Lung (tissue), 12 donors: ENCODE measurements around the gene WNT7B. TPM values are rescaled to one million over a fixed set of nuclear protein-coding genes. Genes with fewer than 3 reads are reported as not detected.

Experiments
- ATAC-seq: fragments of 200-7000 bp; cut with Tn5 transposase; one replicate; pipeline ENCODE4 v1.9.1; 2020; ENCODE audit warnings: moderate number of reproducible peaks; ENCODE audit not compliant: insufficient read depth, low FRiP score
- DNase-seq, 3 donors: peaks; one replicate each; pipeline ENCODE4 v3.0.0-alpha.2; 2013 to 2017
- H3K27ac ChIP-seq, 2 donors: one replicate each; pipeline ENCODE4 v1.5.1; 2013; ENCODE audit warnings: mild to moderate bottlenecking in 2 of 2, moderate library complexity in 2 of 2, control low read depth in 1 of 2, inconsistent platforms in 1 of 2, low read depth in 1 of 2, low read length in 1 of 2
- H3K27me3 ChIP-seq, 3 donors: one replicate each; pipeline ENCODE4 v1.5.1; 2013; ENCODE audit warnings: low read length in 2 of 3; ENCODE audit not compliant: control insufficient read depth in 3 of 3, insufficient read depth in 3 of 3
- H3K36me3 ChIP-seq, 4 donors: one replicate each; pipeline ENCODE4 v1.5.1; 2013; ENCODE audit warnings: low read length in 4 of 4, mild to moderate bottlenecking in 1 of 4, moderate library complexity in 1 of 4; ENCODE audit not compliant: control insufficient read depth in 4 of 4, insufficient read depth in 4 of 4
- H3K4me1 ChIP-seq, 5 donors: one replicate each; pipeline ENCODE4 v1.5.1; 2013; ENCODE audit warnings: low read length in 5 of 5, mild to moderate bottlenecking in 2 of 5, moderate library complexity in 1 of 5; ENCODE audit not compliant: control insufficient read depth in 5 of 5, insufficient read depth in 5 of 5
- H3K4me3 ChIP-seq: one replicate; pipeline ENCODE4 v1.5.1; 2013; ENCODE audit warnings: mild to moderate bottlenecking, control low read depth, moderate library complexity
- H3K9ac ChIP-seq, 2 donors: one replicate each; pipeline ENCODE4 v1.5.1; 2013; ENCODE audit warnings: low read length in 2 of 2, control low read depth in 1 of 2; ENCODE audit not compliant: insufficient read depth in 1 of 2
- H3K9me3 ChIP-seq, 4 donors: one replicate each; pipeline ENCODE4 v1.5.1; 2013; ENCODE audit warnings: low read length in 3 of 4, mild to moderate bottlenecking in 1 of 4, moderate library complexity in 1 of 4; ENCODE audit not compliant: control insufficient read depth in 4 of 4, insufficient read depth in 3 of 4
- WGBS, 2 donors: extraction: QIAGEN DNeasy Blood & Tissue Kit; methylation state at CpG; one replicate each; pipeline ENCODE4 v1.1.7; 2013; 5-methylcytosine and 5-hydroxymethylcytosine counted together
- polyA plus RNA-seq, 2 donors: library from polyadenylated mRNA; stranded (reverse); fragments of 200-250 nt; gene quantifications; one replicate each; pipeline ENCODE4 v1.2.1, GENCODE V29; 2013
- total RNA-seq, 2 donors: library from RNA; depleted of rRNA in 1 of 2; stranded (reverse); fragments of >200 nt in 1 of 2; gene quantifications; one replicate each; pipeline ENCODE4 v1.2.1, GENCODE V29; 2014 to 2021
- TF ChIP-seq, protein P1 (sequence below): IDR thresholded peaks from 2 replicates; pipeline ENCODE4 v1.5.1; 2012; ENCODE audit warnings: mild to moderate bottlenecking; ENCODE audit errors: control extremely low read depth, extremely low read depth
- donor health status: control.
- donor health status: control.
- donor health status: Bipolar disorder and iron deficiency.
- donor health status: healthy.
- donor health status: DM: yes; HTN: yes; CAD: no.

WNT7B gene
- total and polyA plus RNA-seq, 4 donors: 3.5 to 12.5 (median 6.5) TPM

GRCh38 chr22:45917700-45918458, 59.1 kb downstream of the WNT7B start:
- WGBS, 2 donors: 73 to 77% methylated on average over 13 to 14 of the region's 14 CpGs
- Histone ChIP-seq H3K36me3 (no peaks in the 10 kb centered on the region), H3K4me3 (no peak overlapping the region), H3K27me3 (no peaks in the 10 kb centered on the region), H3K27ac (no peak overlapping the region), H3K9me3 (peaks cover 0 to 10% (median 2%) of the 10 kb centered on the region in 4 donors), H3K4me1 (peaks cover 0 to 8% (median 2%) of the 10 kb centered on the region in 5 donors), H3K9ac (no peak overlapping the region)
- ATAC-seq (no peak), DNase-seq (no peak)
- TF ChIP-seq, protein P1, sequence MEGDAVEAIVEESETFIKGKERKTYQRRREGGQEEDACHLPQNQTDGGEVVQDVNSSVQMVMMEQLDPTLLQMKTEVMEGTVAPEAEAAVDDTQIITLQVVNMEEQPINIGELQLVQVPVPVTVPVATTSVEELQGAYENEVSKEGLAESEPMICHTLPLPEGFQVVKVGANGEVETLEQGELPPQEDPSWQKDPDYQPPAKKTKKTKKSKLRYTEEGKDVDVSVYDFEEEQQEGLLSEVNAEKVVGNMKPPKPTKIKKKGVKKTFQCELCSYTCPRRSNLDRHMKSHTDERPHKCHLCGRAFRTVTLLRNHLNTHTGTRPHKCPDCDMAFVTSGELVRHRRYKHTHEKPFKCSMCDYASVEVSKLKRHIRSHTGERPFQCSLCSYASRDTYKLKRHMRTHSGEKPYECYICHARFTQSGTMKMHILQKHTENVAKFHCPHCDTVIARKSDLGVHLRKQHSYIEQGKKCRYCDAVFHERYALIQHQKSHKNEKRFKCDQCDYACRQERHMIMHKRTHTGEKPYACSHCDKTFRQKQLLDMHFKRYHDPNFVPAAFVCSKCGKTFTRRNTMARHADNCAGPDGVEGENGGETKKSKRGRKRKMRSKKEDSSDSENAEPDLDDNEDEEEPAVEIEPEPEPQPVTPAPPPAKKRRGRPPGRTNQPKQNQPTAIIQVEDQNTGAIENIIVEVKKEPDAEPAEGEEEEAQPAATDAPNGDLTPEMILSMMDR: no peak

DNA sequence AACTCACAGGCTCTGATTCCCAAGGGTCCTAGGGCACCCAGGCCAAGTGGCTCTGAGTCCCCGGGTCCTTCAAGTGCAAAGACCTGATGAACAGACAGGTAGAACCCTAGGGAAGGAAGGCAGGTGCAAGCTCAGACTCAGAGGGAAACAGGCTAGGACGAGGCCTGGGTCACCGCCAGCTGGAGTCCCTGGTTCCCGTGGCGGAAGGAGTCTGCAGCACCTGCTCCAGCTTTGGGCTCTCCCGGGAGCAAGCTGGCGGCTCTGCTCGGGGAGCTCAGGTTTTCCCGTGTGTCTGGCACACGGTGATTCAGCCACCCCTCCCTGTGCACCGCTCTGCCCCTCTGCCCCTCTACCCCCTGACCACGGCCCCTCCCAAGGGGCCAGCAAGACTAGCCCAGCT, 59.8 kb downstream of the WNT7B start:
- no peak for ATAC-seq
- no peak overlapping the region for H3K27ac ChIP-seq
- WGBS, 2 donors: 64 to 81% methylated on average over 12 of the region's 12 CpGs
- TF ChIP-seq, protein P1: no peak
- no peak overlapping the region for H3K9ac ChIP-seq
- no peaks in the 10 kb centered on the region for H3K36me3 ChIP-seq
- H3K4me1 ChIP-seq: peaks cover 0 to 13% (median 7%) of the 10 kb centered on the region in 5 donors
- DNase-seq: peak in 1 of 3 donors; percentile 25
- H3K27me3 ChIP-seq: no peaks in the 10 kb centered on the region
- no peak overlapping the region for H3K4me3 ChIP-seq
- H3K9me3 ChIP-seq: peaks cover 0 to 10% (median 2%) of the 10 kb centered on the region in 4 donors

DNA sequence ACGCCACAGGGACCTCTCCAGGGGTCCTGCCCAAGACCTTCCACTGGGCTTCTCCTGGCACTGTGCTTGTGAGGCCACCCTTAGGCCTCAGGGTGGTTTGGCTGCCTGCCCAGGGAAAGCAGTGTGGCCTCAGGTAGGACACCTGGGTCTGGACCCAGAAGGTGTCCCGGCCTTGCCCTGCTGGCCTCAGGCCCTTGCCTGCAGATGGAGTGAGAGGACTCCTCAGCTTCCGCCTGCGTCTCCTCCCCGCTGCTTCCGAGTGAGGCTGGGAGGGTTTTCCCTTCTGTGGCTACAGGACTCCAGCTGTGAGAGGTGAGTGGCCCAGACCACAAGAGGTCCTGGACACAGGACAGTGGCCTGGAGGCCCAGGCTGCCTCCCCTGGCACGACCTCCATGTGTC, 60.4 kb downstream of the WNT7B start:
- Histone ChIP-seq H3K9ac (no peak overlapping the region), H3K4me3 (no peak overlapping the region), H3K27me3 (no peaks in the 10 kb centered on the region), H3K4me1 (peaks cover 0 to 17% (median 7%) of the 10 kb centered on the region in 5 donors), H3K36me3 (no peaks in the 10 kb centered on the region), H3K27ac (no peak overlapping the region), H3K9me3 (peaks cover 0 to 10% (median 2%) of the 10 kb centered on the region in 4 donors)
- TF ChIP-seq, protein P1: no peak
- 63 to 90% methylated on average over 7 of the region's 7 CpGs for WGBS, 2 donors
- ATAC-seq: no peak
- DNase-seq: no peak

GRCh38 chr22:45915841-45916240, 61.1 kb downstream of the WNT7B start:
- ATAC-seq (no peak), DNase-seq (no peak)
- Histone ChIP-seq H3K4me3 (no peak overlapping the region), H3K36me3 (no peaks in the 10 kb centered on the region), H3K27me3 (no peaks in the 10 kb centered on the region), H3K4me1 (peaks cover 0 to 21% (median 7%) of the 10 kb centered on the region in 5 donors), H3K27ac (no peak overlapping the region), H3K9me3 (peaks cover 0 to 10% (median 2%) of the 10 kb centered on the region in 4 donors), H3K9ac (no peak overlapping the region)
- TF ChIP-seq, protein P1: no peak
- 92% methylated on average over 15 to 16 of the region's 16 CpGs for WGBS, 2 donors
